Activated naive CD4-positive, alpha-beta T cell treated with anti-CD3 and anti-CD28 coated beads, Interleukin-2, amount 50 U/mL, for 16 hours (primary cell): ENCODE data around the gene RBM10.

ENCODE experiments used
- DNase-seq: peaks from one replicate; pipeline ENCODE4 v3.0.0-alpha.2; 2020

Gene RBM10

DNA sequence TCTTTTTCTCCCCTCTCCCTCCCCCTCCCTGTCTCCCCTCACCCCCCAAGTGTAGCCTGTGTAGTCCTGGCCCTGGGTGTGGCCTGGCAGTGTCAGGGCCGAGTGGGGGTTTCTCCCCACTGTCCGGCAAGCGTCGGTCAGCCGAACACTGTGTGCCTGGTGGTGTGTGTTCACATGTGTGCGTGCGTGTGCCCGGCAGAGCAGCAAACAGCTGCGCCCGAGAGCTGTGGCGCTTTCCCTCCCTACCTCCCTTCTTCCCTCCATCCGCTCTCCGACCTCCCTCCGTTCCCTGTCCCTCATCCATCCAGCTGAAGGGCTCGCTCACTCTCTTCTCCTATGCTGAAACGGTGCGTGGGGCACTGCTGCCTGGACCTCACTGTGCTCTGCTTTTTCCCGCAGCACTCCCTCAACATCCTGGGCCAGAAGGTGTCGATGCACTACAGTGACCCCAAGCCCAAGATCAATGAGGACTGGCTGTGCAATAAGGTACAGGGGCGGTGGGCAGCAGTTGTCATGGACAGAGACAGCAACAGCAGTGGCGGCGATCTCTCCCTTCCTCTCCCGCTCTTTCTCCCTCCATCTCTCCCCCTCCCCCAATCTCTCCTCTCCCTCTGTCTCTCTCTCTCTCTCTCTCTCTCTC lies 31.2 kb downstream of the RBM10 start:
- no peak for DNase-seq

DNA sequence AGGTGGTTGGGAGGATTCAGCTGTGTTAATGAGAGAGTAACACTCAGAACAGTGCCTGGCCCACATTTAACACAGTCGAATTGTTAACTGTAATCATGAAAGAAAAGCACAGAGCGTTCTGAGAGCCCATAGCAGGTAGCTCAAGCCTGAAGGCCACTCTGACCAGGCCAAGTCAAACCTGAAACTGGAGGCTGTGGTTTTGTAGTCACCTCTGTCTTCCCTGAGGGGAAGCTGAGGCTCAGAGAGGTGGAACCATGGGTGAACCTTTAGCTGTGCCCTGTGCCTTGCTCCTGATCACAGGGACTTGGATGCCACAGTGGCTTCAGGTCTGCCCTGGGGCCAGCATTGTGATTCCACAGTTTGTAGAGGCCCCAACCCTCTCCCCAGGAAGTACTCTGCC lies 32.1 kb downstream of the RBM10 start:
- no peak for DNase-seq

DNA sequence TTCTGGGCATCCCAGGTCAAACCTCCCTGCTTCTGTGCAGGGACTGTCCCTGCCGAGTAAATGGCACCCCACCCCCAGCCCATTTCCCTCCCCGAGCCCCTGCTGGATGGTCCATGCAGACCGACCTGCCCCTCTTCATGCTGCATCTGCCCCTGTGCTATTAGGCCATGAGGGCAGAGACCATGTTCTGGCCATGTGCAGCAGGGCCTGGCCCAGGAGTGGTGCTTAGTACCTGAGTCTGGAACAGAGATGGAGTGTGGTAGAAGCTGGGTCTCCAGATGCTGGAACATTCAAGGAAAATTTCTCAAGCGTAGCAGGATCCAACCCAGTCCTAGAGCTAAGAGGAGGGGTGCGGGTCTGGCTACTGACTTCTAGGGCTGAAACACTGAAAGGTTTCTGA lies 33.3 kb downstream of the RBM10 start:
- no peak for DNase-seq

DNA sequence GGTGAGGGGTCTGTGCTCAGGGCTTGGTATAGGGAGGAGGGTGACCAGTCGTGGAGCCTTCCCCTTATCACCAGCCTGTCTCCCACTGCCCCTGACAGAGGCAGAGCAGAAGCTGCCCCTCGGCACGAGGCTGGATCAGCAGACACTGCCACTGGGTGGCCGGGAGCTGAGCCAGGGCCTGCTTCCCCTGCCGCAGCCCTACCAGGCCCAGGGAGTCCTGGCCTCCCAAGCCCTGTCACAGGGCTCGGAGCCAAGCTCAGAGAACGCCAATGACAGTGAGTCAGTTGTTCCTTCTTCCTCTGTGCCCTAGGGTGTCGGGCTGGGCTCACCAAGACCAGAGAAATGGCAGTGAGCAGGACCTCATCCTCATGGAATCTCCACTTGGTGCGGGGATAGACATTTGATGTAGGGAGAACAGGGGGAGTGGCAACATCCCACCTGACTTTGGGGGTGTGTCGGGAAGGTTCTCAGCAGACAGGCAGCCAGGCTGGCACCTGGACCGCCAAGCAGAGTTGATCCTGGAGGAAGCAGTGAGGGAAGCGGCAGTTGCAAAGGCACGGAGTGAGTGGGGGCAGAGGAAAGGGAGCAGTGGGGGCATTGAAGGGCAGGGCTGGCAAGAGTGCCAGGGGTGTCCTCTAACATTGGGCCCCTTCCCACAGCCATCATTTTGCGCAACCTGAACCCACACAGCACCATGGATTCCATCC lies 34.4 kb downstream of the RBM10 start:
- DNase-seq = no peak

DNA sequence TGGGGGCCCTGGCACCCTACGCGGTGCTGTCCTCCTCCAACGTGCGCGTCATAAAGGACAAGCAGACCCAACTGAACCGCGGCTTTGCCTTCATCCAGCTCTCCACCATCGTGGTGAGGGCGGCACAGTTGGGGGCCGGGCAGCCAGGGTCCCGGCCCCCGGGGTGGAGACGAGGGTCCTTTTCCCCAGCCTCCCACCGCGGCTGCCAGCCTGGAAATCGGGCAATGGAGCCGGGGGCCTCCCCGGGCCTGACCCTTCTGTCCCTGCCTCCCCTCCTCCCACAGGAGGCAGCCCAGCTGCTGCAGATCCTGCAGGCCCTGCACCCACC lies 34.9 kb downstream of the RBM10 start:
- no peak for DNase-seq

DNA sequence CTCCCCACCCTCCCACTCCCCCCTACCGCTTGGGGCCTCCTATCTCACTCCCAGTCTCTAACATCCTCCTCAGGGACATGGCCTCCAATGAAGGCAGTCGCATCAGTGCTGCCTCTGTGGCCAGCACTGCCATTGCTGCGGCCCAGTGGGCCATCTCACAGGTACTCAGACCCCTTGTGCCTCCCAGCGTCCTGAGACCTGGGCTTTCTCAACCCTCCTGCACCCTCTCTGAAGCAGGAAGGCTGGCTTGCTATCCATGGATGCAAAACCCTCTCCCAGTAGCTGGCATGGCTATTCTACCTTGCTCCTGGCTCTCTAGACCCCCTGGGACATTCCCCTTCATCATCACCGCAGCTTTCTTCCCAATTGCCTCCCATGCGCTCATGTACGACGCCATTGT lies 35.3 kb downstream of the RBM10 start:
- no peak for DNase-seq

DNA sequence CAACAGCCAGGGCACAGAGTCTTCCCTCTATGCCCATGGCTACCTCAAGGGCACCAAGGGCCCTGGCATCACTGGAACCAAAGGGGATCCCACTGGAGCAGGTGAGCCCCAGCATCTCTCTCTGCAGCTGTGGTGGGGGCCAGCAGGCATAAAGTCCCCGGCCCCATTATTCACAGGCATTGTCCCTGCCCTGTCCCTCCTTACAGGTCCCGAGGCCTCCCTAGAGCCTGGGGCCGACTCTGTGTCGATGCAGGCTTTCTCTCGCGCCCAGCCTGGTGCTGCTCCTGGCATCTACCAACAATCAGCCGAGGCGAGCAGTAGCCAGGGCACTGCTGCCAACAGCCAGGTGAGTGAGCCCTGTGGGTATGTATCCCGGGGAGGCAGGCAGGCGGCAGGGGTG lies 36.3 kb downstream of the RBM10 start:
- DNase-seq = no peak

DNA sequence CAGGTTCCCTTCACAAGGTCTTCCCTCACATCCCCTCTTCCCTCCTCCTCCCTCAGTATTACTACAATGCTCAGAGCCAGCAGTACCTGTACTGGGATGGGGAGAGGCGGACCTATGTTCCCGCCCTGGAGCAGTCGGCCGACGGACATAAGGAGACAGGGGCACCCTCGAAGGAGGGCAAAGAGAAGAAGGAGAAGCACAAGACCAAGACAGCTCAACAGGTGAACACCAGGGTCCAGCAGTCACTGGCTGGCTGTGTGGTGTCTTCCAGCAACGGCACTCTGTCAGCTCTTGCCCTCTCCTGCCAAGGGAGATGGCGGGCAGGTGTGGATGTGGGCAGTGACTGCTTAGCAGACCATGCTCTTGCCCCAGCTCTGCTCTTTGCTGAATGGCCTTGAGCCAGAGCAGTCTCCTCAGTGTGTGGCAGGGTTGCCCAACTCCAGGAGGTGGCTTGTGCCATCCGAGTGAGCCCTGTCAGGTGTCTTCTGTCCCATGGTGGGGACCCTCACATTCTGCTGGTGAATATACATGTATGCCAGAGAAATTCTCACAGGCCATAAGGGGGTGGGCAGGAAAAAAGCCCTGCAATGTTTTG lies 37.2 kb downstream of the RBM10 start:
- DNase-seq = no peak

DNA sequence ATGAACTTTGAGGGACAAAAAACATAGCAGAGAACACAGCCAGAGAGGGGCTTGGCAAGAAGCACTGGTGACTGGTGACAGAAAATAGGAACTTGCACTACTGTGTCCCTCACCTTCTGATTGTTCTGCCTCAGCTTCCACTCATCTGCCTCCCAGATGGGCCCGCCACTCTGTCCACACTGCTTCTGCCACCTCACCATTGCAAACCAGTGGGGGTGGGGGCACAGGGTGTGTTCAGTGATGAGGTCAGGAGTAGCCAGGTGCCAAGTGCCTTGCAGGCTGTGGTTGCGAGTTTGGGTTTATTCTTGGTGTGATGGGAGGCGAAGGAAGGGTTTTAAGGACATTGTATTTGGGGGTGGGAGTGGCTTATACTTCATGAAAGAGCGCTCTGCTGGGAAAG lies 39.5 kb downstream of the RBM10 start:
- DNase-seq = no peak

DNA sequence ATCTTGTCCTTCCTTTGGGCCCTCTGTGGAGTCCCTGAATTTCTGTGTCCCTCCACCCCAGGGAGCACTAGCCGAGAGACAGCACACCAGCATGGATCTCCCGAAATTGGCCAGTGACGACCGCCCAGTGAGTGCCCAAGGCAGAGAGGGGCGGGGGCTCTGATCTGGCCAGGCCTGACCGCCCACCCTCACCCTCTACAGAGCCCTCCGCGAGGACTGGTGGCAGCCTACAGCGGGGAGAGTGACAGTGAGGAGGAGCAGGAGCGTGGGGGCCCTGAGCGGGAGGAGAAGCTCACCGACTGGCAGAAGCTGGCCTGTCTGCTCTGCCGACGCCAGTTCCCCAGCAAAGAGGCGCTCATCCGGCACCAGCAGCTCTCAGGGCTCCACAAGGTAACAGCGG lies 40.2 kb downstream of the RBM10 start:
- no peak for DNase-seq

DNA sequence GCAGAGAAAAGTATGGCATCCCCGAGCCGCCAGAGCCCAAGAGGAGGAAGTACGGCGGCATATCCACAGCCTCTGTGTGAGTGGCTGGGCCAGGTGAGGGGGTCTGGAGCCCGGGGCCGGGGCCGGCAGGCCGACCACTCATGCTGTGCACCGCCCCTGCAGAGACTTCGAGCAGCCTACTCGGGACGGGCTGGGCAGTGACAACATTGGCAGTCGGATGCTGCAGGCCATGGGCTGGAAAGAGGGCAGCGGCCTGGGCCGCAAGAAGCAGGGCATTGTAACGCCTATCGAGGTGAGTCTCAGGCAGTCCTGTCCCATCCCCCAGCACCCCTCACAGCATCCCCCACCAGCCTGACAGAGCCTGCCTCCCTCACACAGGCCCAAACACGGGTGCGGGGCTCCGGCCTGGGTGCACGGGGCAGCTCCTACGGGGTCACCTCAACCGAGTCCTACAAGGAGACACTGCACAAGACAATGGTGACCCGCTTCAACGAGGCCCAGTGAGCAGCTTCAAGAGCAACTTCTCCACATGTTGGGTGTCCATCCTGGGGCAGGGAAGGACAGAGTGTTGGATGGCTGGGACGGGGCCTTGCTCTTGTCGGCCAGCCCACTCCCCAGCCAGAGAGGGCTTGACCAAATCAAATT lies 41.2 kb downstream of the RBM10 start:
- no peak for DNase-seq

DNA sequence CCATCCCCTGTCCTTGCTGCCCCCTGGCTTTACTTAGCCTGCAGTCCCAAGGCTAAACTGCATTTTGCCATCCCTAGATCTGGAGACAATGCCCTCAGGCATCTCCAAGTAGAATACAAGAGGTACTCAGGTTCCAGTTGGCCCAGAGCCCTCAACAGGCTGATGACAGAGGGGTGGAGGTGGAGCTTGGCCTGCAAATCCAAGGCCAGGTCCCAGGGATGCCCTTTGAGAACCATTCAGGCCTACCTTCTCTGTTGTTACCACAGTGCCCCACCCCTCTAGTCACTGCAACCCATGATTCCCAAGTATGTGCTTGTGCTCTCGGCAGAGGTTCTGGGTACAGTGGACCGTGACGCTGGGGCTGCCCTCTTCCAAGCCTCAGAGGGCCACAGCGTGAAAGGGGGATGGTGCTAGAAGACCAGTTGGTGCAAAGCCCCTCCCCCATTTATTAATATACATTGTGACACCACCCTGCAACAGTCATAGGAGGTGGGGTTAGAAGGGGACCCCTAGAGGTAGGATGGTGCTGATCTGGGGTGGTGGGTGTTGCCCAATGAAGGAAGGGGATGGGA lies 42.2 kb downstream of the RBM10 start:
- DNase-seq = no peak

DNA sequence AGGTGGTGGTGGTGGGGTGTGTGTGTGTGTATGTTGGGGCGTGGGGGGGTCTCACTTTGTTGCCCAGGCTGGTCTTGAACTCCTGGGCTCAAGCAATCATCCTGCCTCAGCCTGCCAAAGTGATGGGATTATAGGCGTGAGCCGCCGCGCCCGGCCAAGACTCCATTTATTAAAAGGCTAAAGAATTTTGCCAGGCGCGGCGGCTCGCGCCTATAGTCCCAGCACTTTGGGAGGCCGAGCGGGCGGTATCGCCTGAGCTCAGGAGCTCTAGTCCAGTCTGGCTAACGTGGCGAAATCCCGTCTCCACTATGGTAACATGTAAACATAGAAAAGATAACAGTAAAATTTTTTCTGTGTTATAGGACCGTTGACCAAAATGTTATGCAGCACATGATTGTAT lies 44.9 kb downstream of the RBM10 start:
- no peak for DNase-seq

DNA sequence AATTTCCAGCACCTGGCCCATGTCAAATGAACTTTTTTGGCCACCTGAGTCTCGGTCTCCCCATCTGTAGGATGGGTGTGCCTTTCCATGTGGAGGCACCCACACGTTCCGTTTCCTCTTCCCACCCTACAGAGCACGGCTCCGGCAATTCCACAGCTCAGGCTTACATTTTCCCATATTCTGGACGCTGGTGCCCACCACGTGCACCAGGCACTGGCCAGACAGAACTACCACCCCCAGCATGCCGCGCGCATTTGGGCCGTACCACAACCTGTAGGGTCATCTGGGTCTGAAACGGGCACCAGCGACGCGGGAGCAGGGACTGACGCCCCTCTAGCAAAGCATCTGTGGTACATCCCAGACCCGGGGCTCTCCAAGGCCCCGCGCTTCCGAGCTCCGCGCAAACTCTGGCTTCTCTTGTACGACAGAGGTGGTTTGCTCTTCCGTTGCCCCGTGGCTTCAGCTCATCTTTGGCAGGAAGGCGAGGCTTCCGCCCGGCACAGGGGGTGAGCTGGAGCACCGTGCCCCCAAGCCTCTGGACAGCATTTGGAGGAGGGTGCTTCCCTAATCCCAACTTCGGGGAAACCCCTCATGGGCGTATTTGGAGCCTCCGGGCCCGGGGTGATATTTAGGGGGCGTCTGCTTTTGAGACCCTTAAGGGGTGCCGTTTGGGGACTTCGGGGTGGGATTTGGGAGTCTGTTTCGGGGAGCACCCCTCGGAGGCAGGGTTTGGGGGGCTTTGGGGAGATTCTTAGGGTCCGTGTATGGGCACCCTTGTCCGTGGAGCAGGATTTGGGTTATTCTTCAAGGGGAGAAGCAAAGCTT lies 45.6 kb downstream of the RBM10 start:
- peak; percentile 85 for DNase-seq

DNA sequence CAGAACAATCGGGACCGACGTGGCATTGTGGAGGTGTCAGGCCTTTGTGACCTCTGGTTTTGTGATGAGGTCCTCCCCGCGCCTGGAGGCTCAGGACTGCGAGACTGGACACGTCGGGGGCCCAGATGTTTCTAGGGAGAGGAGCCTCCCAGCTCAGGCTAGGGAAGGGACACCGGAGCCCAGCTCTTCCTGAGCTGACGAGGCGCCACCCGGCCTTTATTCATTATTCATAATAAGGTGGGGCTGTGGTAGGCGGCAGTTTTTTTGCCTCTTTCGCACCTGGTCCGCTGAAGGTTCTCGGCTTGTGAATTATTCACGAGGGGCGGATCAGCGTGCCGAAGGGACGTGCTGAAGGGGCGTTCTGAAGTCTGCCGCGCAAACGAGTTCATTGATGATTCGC lies 46.3 kb downstream of the RBM10 start:
- peak; percentile 64 for DNase-seq

DNA sequence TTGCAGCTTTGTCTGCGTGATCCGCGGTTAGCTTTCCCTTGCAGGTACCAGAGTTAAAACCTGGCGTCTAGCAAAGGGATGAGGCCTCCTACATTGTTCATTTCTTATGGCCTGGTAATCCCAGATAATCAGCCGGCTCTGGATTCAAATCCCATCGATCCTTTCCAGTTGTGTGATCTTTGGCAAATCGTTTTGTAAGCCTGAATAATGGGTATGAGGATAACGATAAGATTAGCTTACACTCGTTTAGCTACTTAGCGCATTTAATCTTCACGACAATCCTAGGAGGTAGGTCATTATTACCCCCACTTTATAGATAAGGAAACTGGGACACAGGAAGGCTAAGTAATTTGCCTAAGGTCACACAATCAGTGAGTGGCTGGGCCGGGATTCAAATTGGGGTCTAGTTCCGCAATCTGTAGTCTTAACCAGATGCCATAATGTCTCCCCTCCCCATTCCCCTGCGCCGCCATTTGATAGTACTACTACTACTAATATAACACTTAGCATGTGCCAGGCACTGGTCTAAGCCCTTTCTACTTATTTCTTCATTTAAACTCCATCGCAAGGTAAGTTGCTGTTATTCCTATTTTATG lies 46.9 kb downstream of the RBM10 start:
- no peak for DNase-seq

DNA sequence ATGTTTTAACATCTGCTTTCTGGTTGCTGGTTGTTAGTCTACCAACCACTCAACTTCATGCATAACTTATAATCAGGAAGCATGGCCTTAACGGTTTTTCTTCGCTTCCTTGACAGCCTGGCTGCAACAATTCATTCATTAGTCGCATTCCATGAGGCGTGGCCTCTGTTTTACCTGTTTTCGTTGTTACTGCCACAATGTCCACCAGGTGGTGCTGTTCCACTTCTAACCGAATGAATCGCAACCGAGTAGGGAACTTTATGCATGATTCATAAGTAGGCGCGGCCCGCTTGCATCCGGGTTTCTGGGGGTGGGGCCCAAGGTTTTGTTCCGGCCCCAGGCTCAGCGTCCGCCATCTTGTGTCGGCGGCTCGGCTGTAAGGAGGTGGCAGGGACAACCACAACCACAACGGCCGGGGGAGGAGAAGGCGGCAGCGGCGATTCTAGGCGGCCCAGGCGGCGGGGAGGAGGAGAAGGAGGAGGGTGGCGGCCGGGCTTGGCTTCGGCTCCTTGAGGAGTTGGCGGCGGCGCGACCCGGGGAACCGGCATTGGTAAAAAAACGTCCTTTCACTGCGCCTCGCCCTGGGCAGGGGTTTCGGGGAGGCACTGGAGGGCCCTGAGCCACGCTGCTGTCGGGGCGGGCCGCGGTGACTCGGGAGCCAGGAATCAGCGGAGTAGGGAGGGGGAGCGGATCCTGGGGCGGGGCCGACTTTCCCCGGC lies 48.6 kb downstream of the RBM10 start, which contains the start of gene UBA1:
Gene UBA1 (plus strand): TSS at position 355 of the 719 bp plus-strand sequence. CDS start 4,974 bp downstream, outside the sequence.
- peak; percentile 89 for DNase-seq

DNA sequence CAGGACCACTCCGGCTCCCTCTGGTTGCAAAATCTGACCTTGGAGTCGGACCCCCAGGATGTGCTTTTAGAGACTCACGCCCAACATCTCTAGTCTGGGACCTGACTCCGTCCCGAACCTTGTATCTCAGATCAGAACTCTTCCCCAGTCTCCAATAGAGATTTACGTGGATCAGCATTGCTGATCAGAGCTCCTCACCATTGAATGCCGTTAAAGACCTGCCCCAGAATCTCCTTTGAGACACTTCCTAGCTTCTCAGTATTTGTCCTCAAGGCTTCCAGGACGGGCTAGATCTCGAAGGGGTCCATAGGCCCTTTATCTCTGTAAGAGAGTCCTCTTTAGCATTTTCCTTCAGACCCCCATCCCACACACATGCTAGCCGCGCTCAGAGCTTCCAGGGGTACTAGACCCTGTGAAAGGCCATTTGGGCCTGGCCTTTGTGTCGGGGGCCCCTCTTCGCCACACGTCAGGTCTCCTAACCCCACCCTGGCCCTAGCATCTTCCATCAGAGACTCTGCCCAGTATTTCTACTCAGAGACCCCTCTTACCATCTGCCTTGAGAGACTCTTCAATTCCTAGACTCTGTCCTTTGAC lies 49.3 kb downstream of the RBM10 start:
- DNase-seq = no peak

DNA sequence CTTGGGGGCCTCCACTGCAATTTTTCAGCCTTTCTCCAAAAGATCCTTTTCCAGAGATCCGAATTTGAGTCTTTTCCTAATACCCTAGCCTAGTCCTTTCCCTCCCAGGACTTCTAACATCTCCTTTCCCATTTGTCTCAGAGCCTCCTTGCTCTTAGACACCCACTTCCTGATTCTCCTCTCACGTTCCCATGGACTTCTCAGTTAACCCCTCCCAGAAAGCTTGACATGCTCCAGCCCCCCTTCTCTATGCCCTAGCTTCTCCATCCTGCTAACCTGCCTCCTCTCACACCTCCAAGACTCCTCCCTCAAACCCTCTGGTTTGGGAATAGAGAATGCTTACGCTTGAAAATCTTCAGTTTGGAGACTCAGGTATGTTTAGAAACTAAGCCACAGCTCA lies 51.1 kb downstream of the RBM10 start:
- no peak for DNase-seq

DNA sequence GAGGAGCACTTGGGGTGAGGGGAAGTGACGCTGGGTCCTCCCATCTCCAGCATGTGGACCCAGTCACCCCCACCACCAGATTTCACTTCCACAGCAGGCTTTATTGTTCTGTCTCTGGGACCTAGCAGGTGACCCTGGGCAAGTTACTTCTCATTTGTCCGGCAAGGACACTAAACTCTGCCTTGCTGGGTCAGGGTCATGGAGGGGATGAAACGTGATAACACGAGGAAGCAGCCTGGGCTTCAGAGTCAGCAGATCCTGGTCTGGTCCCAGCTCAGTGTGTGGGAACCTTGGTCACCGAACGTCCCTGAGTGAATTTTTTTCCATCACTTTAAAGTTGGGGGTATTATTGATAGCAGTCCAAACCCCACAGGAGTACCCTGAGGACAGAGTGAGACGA lies 52.5 kb downstream of the RBM10 start:
- no peak for DNase-seq

DNA sequence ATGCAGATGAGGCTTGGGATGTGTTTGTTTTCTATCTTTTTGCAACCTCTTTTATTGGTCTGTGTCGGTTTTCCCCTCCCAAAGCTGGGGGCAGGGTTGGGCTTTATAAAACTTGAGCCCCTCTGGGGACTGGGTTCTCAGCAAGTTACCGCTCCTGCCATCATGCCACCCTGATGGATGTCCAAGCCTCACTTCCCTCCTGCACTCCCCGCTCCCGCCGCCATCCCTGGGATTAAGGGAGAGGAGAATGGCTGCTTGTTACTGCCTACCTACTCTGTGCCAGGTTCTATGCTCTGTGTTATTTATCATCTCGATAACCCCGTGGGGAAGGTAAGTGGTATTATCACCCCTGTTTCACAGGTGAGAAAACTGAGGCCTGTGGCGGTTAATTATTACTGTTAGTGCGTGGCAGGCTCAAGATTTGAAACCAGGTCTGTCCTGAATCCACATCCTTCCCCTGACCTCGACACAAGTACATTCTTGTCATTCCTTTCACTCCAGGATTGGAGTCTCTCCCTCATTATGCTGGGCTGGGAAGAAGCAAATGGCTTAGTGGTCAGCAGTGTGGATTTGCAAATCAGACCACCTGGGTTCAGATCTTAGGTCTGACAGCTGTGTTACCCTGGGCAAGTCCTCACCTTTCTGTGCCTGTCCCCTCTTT lies 53.1 kb downstream of the RBM10 start:
- no peak for DNase-seq
